Left ventricle myocardium inferior (tissue), 1 donor: Measurements from ENCODE around the gene KRTAP10-4. TPM values are rescaled to one million over a fixed set of nuclear protein-coding genes. Genes with fewer than 3 reads are reported as not detected.
"Not testable (repeated sequence)": the region's sequence is repeated elsewhere in the genome, so short reads cannot be mapped to it uniquely, and the experiment has no call there.

Experiments
- DNase-seq: peaks from one replicate; pipeline ENCODE4 v3.0.0-alpha.2; 2020
- H3K27ac ChIP-seq: fragments of 200-600 bp; replicated peaks from 2 replicates; pipeline ENCODE4 v1.8.0; 2021
- H3K27me3 ChIP-seq: fragments of 200-600 bp; 2 replicates; pipeline ENCODE4 v1.8.0; 2021; ENCODE audit warnings: low read depth
- H3K36me3 ChIP-seq: fragments of 200-600 bp; 2 replicates; pipeline ENCODE4 v1.8.0; 2021
- H3K4me1 ChIP-seq: fragments of 200-600 bp; 2 replicates; pipeline ENCODE4 v1.8.0; 2021
- H3K4me3 ChIP-seq: fragments of 200-600 bp; 2 replicates; pipeline ENCODE4 v1.8.0; 2021; ENCODE audit warnings: mild to moderate bottlenecking, moderate library complexity
- H3K9me3 ChIP-seq: fragments of 200-600 bp; replicated peaks from 2 replicates; pipeline ENCODE4 v1.8.0; 2021
- CTCF ChIP-seq: fragments of 200-600 bp; IDR thresholded peaks from 2 replicates; pipeline ENCODE4 v1.8.0; 2021; ENCODE audit warnings: antibody characterized with exemption, mild to moderate bottlenecking, borderline replicate concordance
- intact Hi-C: fragments of 100-400 bp; cut with micrococcal nuclease; formaldehyde crosslinking; loops from one replicate; pipeline ENCODE4 v1.11.0; 2022
- total RNA-seq: library from RNA; stranded (reverse); fragmentation: NEBNext Ultra II Directional; extraction: Animal tissue kit (Norgen Biotek cat#: 25700); gene quantifications from one replicate; pipeline ENCODE4 v1.2.1, GENCODE V29; 2021
- donor health status: DM: no; HTN: yes; CAD: no; lungs with severe emphysema.

Gene KRTAP10-4
- total RNA-seq, 1 donor from 2014 or later = not detected

DNA sequence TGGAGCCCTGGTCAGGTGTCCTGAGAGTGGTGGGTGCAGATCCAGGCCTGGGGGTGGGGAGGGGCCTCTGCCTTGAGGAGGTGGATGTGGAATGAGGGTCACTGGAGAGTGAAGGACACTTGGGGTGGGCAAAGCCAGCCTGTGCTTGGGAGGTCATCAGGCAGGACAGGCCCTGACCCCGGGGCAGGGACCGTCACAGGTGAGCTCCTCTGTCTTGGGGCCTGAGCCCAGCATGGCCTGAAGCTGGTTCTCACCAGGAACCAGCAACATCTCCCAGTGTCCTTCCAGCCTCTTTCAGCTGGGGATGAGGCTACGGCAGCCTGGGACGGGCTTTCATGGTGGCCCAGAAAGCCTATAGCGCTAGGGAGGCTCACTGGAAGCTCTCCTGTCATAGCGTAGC, 21.4 kb upstream of the KRTAP10-4 start:
- intact Hi-C loops = no loop called here
- H3K27me3 ChIP-seq = peaks cover 89% of the 10 kb centered on the region
- DNase-seq = no peak
- H3K4me1 ChIP-seq = no peaks in the 10 kb centered on the region
- H3K36me3 ChIP-seq = no peaks in the 10 kb centered on the region
- H3K27ac ChIP-seq = no peak overlapping the region
- no peak for TF ChIP-seq CTCF
- H3K4me3 ChIP-seq = no peak overlapping the region
- H3K9me3 ChIP-seq = peaks cover 3% of the 10 kb centered on the region

DNA sequence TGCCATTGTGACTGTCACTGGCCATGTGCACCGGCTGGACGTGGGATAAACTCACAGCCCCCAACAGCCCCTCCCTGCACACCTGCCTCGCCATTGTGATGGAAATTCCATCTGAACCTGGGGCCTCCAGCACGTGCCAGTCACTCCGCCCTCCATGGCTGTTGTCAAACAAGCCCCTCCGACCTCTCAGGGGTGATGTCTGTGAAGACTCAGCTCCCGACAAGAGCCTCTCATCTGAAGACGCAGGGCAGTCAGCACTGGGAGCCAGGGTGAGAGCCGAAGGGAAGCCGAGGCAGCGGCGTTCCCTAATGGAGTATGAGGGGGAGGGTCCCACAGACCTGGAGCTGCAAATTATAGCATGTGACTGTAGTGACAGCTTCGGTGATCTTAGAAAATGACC, 20.8 kb upstream of the KRTAP10-4 start:
- intact Hi-C loops = no loop called here
- Histone ChIP-seq H3K4me1 (no peaks in the 10 kb centered on the region), H3K4me3 (no peak overlapping the region), H3K27me3 (peaks cover 89% of the 10 kb centered on the region), H3K9me3 (no peaks in the 10 kb centered on the region), H3K36me3 (no peaks in the 10 kb centered on the region), H3K27ac (no peak overlapping the region)
- no peak for DNase-seq
- TF ChIP-seq CTCF = no peak

DNA sequence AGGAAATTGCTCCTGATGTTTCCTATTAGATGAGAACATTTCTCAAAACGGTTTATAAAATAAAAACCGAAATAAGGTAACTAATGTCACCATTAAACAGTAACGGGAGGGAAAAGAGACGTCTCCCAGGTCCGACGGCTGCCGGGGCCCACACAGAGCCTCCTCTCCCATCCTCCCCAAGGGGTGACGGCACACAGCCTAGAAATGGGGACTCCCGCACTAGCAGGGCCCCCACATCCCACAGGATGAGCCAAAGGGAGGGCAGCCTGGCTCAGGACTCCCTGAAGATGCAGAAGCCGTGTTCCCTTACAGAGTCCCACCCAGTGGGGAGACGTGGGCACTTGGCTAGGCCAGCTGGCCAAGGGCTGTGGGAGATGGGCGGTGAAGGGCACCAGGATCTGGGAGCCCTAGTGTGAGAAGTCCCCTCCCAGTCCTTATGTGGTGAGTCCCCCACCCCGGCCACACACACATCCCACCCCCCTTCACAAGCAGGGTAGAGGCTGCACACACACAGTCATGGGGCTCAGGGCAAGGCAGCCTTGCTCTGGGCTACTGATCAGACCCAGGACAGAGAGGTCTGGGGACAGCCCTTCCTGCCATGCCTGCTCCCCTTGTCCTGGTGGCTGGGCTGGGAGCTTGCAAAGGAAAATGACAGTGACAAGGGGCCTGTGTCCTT, 18.2 kb upstream of the KRTAP10-4 start:
- no peaks in the 10 kb centered on the region for H3K4me1 ChIP-seq
- no peak overlapping the region for H3K27ac ChIP-seq
- H3K4me3 ChIP-seq = no peak overlapping the region
- no peak for DNase-seq
- no peaks in the 10 kb centered on the region for H3K36me3 ChIP-seq
- H3K27me3 ChIP-seq = peaks cover 70% of the 10 kb centered on the region
- H3K9me3 ChIP-seq = peaks cover 13% of the 10 kb centered on the region
- no peak for TF ChIP-seq CTCF
- intact Hi-C loops = no loop called here

- peaks cover 22% of the 10 kb centered on the region for H3K9me3 ChIP-seq
- no peak for TF ChIP-seq CTCF
- H3K27ac ChIP-seq = no peak overlapping the region
- no peak overlapping the region for H3K4me3 ChIP-seq
- intact Hi-C loops = no loop called here
- DNase-seq = no peak
- no peaks in the 10 kb centered on the region for H3K4me1 ChIP-seq
- H3K36me3 ChIP-seq = no peaks in the 10 kb centered on the region
- H3K27me3 ChIP-seq = peaks cover 57% of the 10 kb centered on the region
Measured at GRCh38 chr21:44556879-44557278, 16.6 kb upstream of the KRTAP10-4 start.

DNA sequence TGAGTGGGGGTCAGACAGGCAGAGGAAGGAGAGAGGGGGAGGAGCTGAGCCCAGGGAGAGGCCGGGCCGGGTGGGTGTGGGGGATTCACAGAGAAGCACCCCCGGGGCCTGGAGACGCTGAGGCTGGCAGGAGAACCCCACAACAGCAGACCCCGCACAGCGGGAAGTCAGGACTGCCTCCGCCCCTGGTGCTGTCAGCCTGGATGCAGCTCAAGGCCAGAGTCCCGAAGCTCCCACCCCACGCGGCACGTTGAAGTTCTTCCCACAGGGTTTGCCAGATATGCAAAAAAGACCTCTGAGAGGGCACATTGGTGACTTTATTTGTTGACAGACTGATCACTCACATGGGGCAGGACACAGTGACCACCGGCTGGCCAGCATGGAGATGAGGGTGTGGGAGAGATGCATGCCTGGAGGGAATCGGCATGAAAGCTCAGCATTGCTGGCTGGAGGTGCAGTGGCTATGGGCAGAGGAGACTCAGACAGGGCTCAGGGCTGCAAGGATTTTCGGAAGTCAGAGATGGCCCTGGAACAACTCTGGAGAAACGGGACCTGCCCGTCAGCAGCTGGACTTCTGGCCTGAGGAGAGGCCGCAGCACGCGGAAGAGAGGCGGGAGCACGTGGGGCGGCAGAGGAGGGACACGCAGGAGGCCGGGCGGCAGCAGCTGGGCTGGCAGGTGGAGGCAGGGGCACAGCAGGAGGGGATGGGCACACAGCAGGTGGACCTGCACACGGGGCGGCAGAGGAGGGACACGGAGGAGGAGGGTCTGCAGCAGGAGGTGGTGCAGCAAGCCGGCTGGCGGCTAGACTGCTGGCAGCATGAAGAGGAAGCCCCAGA, 15.8 kb upstream of the KRTAP10-4 start:
- Histone ChIP-seq H3K4me1 (no peaks in the 10 kb centered on the region), H3K27me3 (peaks cover 49% of the 10 kb centered on the region), H3K4me3 (no peak overlapping the region), H3K36me3 (no peaks in the 10 kb centered on the region), H3K9me3 (peaks cover 30% of the 10 kb centered on the region), H3K27ac (no peak overlapping the region)
- TF ChIP-seq CTCF = no peak
- intact Hi-C loops = no loop called here
- no peak for DNase-seq

- H3K9me3 ChIP-seq = peaks cover 34% of the 10 kb centered on the region
- H3K4me1 ChIP-seq, intact Hi-C loops, H3K36me3 ChIP-seq, H3K4me3 ChIP-seq, DNase-seq, H3K27ac ChIP-seq: not testable (repeated sequence)
- H3K27me3 ChIP-seq = peaks cover 45% of the 10 kb centered on the region
Measured at GRCh38 chr21:44558329-44558675, 15.2 kb upstream of the KRTAP10-4 start.
